Measurements from ENCODE around the gene POMT1.

GRCh38 chr9:131520503-131520902 lies 17.8 kb downstream of the POMT1 start:
- TF ChIP-seq CTCF (IDR thresholded peaks at IDR 0.05) = no peak
- TF ChIP-seq POLR2AphosphoS5 (IDR thresholded peaks at IDR 0.05) = no peak
- TF ChIP-seq EP300 (IDR thresholded peaks at IDR 0.05) = no peak

All from upper lobe of left lung (tissue), 4 donors.